NCI-H1105 (cell line): ENCODE data around the gene PARP3.

Experiments
- DNase-seq: peaks from one replicate; lab custom pipeline; 2025; lab: John Stamatoyannopoulos, UW

The PARP3 gene

DNA sequence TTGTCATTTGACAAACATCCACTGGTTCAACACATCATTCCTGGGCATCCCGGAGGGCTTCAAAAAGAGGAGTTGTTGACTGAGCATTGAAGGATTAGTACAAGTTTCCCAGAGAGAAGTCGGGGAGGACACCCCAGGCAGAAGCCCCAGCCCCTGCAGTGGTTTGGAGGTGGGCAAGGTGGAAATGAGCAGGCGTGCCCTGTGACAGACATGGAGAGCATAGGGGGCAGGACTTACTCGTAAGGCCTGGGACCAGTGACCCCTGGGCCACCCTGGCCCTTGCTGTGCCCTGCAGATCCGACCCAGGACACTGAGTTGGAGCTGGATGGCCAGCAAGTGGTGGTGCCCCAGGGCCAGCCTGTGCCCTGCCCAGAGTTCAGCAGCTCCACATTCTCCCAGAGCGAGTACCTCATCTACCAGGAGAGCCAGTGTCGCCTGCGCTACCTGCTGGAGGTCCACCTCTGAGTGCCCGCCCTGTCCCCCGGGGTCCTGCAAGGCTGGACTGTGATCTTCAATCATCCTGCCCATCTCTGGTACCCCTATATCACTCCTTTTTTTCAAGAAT, 5.9 kb downstream of the PARP3 start:
- DNase-seq = no peak

DNA sequence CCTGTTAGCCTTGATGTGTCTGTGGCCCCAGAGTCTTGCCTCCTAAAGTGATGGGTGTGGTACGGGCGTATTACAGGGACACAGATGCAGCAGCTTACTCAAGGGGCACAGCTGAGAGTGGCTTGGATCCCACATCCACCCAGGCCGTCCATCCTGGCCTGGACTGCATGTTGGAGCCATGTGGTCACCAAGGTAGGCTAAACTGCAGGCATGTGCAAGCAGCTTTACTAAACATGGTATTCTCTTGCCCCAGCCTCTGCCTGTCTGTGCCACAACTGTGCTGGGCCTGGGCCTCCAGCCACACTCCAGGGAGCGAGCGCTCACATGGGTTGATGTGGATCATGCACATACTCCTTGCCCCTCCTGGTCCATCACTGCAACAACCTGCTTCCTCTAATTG, 7.0 kb downstream of the PARP3 start:
- DNase-seq = no peak

DNA sequence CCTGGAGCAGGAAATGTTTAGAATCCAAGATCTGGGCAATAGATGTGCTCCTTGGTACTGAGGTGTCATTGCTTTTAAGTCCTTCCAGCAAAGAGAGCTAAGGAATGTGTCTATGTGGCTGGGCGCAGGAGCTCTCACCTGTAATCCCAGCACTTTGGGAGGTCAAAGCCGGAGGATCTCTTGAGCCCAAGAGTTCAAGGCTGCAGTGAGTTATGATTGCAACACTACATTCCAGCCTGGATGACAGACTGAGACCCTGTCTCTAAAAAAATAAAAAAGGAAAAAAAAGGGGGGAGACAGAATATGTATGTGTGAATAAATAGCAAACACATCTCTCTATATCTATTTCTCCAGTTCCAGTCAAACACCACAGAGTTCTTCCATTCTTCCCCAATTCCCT, 8.7 kb downstream of the PARP3 start:
- DNase-seq = no peak

DNA sequence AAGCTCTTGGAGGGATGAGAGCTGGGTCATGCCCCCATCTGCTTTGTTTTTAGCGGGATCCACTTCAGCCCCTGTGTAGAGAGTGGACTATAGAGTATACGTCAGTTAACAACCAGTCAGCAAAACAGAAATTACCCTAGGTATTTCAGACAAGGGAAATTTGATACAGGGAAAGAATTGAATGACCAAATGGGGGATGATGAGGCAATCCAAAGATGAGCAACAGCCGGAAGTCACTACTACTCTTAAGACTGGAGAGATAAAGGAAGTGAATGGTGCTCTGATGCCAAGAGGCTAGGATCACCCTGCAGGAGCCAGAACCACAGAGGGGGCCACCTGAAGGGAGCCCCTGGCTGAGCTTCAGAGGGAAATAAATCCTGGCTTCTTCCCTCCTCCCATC, 11.3 kb downstream of the PARP3 start:
- DNase-seq = no peak

DNA sequence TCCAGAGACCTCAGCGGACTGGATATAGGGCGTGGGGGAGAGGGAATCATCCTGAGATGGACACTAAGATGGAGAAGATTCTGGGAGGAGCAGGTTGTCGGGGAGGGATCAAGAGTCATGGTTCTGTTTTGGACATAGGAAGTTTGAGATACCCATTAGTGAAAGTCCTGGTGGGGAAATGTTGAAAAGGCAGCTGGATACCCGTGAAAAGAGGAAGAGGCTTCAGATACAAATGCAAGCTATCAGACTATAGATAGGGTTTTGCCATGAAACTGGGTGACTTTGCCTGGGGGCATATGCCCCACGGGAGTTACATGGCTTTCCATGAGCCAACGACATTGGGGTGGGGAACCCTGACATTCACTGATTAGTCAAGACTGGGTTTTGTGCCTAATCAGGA, 11.9 kb downstream of the PARP3 start:
- no peak for DNase-seq

DNA sequence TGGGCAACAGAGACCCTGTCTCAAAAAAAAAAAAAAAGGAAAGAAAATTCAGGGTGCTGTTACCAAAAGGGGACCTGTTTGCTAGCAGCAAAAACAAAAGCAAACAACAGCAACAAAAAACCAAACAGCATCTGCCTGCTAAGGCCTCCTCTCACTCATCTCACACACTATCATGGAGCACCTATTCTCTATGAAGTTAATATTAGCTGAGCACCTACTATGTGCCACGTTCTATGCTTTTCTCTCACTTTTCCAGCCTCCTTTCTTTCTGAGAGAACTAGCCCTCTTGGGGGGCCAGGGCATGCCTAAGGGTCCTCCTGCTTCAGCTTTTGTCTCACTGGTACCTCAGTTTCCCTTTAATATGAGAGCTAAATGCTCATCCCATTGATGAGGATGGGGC, 12.6 kb downstream of the PARP3 start:
- DNase-seq = no peak

DNA sequence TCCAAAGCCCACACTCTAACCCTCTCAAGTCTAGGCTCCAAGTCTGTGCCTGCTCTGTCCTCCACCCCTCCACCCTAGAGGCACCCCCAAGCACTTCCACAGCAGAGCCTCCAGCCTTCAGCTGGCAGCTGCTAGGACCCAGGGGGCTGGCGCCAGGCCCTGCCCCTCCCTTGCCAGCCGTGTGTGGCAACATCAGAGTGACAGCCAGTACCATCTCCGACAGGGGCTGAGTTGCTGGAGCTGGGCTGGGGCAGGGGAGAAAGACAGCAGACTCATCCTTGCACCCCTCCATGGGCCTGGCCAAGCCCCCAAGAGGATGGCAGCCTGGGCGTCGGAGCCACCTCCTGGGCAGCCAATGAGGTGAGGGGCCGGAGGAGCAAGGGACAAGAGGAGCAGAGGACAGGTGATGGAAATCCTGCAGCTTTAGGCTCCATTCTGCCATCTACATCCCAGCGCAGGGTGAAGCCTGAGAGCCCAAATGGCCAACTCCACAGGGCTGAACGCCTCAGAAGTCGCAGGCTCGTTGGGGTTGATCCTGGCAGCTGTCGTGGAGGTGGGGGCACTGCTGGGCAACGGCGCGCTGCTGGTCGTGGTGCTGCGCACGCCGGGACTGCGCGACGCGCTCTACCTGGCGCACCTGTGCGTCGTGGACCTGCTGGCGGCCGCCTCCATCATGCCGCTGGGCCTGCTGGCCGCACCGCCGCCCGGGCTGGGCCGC, 13.2 kb downstream of the PARP3 start, which contains the start of gene GPR62:
Gene GPR62, plus strand, starts transcription at position 207 of the 718 bp plus-strand sequence. Its CDS starts 272 bp downstream, at position 479.
- DNase-seq = no peak

DNA sequence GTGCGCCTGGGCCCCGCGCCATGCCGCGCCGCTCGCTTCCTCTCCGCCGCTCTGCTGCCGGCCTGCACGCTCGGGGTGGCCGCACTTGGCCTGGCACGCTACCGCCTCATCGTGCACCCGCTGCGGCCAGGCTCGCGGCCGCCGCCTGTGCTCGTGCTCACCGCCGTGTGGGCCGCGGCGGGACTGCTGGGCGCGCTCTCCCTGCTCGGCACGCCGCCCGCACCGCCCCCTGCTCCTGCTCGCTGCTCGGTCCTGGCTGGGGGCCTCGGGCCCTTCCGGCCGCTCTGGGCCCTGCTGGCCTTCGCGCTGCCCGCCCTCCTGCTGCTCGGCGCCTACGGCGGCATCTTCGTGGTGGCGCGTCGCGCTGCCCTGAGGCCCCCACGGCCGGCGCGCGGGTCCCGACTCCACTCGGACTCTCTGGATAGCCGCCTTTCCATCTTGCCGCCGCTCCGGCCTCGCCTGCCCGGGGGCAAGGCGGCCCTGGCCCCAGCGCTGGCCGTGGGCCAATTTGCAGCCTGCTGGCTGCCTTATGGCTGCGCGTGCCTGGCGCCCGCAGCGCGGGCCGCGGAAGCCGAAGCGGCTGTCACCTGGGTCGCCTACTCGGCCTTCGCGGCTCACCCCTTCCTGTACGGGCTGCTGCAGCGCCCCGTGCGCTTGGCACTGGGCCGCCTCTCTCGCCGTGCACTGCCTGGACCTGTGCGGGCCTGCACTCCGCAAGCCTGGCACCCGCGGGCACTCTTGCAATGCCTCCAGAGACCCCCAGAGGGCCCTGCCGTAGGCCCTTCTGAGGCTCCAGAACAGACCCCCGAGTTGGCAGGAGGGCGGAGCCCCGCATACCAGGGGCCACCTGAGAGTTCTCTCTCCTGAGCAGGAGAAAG, 14.0 kb downstream of the PARP3 start:
- DNase-seq = peak; percentile 39

DNA sequence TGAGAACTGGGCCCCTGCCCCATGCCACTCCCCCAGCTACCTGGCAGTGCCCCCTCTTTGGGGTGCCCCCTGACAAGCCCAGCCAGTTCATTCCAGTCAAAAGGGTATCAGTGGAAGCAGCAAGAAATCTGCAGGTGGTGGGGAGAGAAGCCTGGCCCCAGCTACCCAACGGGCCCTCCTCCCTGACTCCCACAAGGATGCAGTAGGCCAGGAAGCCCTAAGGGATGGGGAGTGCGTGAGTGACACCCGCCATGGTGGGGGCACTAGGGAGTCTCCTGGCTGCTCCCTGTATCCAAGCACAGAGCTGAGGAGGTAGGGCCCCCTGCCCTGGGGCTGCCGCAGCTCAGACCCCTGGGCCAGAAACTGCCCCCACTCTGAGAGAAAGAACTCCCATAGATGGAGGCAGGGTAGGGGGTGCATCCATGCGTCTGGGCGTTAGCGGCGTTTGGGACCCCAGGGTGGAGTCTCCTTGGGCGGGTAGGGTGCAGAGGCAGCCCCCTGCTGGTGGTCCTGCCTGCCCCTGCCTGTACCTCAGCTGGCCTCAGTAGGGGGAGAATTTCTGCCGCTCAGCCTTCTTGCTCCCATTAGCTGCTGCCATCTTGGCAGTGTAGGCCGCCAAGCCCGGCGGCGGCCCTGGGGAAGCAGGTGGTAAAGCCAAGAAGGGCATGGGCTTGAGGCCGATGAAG, 15.5 kb downstream of the PARP3 start:
- no peak for DNase-seq

DNA sequence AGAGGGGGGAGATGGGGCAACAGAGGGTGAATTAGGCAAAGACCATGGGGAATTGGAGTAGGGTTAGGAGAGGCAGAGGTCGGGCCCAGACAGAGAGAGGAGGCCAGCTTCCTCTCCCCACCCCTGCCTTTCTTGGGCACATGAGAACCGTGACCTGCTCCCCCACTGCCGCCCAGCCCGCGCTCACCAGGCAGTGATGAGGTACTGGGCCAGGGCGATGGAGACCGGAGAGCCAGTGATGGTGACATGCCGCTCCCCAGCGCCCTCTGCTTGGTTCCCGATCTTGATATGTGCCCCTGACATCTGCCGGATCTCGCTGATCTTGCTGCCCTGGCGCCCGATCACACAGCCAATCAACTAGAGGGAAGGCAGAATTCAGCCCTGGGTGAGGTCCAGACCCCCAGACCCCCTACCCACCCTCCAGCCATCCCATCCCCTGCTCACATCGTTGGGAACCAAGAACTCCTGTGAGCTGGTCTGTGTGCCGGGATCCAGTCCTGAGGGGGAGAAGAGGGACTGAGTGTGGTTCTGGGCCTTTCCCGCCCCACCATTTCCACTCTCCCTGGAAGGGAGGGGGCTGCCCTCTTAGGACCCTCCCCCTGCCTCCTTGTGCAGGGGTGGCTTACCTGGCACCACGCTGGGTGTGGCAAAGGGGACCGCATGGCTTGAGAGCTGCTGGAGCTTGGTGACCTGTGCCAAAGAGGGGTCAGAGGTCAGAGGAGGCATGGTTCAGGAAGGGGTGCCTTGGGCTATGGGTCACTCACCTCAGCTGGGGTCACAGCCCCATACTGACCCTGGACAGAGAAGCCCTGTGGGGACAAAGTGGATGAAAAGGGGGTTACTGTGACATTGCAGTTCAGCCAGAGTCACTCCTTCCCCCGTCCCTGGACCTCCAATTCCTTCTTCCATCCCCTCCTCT, 16.7 kb downstream of the PARP3 start:
- no peak for DNase-seq

DNA sequence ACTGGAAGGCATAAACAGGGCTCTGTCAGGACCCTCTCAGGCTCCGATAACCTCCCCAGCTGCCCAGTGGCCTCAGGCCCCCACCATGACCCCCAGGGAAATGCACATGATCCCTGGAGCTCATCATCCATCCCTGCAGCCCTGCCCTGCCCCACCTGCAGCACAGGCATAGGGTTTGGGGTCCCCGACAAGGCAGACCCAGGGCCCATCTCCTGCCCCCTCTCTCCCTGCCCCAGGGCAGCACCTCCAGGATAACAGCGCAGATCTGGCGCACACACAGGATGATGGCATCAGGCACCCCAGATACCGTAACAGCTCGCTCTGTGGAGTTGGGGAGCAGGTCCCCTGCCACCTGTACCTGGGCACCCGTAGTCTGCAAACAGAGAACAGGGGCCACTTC, 17.5 kb downstream of the PARP3 start:
- no peak for DNase-seq

DNA sequence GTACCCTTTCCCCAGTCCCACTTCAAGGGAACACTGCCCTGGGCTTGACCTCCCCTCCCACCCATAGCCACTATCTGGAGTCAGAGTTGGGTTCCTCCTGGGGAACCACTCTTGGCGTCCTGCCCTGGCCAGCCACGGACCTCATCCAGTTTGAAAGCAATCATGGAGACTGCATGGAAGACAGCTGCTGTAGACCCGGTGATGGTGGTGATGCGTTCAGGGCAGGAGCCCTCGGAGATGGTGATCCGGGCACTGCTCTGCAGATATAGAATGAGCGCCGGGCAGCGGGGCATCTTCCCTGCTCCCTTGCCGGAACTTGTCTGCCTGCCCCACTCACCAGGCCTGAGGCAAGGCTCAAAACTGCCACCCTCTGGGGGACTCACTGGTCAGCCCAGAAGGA, 18.2 kb downstream of the PARP3 start:
- DNase-seq = no peak

DNA sequence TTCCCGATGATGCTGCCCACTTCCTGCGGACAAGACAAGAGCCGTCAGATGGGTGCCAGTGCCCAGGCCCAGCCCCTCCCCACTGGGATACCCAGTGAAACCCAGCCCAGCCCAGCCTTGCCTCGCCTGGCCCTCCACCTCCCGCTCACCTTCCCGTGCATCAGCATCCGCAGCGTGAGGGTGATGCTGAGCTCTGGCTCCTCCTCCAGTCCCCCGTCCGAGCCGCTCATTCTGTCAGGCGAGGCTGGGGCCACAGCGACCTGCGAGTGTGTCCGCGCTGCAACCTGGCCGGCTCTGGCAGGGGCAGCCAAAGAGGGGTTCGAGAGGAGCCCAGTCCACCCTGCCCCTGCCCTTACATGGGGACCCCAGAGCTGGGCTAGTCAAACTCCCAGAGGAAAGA, 18.8 kb downstream of the PARP3 start:
- DNase-seq = no peak

DNA sequence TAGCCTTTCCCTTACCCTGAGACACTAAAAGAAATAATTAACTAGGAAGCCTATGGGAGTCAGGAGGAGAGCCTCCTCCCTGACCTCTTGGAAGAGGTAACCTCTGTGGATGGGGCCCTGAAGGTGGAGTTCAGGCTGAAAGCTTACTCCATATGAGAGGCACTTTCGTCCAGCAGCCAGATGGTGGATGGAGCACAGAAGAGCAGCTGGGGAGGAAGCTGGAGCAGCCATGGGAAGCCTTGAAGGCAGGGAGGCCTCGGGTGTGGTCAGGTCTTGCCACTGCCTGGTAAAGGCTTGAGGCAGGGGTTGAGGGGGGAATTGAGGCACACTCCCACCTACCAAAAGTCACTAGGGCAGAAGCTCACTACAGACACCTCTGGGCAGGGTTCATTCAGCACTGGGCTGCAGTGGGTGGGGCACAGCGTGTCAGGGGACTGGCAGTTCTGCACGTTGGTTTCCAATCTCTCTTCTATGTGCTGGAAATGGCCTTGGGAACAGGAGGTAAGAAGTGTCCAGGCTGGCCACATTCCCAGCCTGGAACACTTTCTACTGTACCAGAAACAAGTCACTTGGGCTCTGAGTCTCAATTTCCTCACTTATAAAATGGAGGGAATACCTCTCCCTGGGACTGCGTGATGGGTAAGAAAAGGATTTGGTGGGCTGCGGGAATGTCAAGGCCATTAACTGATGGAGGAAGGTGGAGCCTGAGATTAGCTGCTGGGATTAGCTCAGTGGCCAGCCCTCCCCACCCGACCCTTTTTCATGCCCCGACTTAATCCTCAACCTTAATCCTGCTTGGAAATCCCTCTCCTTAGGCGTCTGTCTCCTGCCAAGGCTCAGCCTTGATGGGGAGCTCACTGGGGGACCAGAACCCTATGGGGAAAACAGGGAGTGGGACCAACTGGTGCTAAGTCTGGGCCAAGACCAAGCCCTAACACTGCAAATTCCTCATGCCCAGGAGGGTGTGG, 19.7 kb downstream of the PARP3 start:
- no peak for DNase-seq

DNA sequence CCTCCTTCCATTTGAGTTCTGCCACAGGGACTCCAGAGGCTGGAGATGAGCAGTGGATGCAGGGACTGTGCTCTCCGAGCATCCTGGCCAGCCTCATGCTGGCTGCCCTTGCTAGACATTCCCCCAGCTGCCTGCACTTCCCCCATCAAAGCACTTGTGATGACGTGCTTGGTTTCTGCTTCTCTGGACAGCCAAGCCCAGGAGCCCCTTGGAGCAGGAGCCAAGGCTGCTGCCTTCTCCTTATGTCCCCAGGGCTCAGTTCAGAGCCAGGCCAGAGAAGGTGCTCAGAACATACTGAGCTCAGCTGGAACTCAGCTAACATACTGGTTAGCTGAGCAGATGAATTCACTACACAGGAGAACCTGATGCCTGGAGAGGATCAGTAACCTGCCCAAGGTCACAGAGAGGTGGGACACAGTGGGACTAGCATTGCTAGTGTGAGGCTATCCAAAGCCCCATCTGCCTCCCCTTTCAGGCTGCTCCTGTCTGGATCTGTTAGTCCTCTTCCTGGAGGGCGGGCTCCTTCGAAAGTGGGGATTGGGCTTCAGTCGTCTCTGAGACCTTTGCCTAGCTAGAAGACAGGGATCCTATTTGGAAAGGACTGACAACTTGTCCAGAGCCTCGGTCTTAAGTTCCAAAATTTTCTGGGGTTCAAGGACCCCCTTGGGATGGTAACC, 20.8 kb downstream of the PARP3 start:
- no peak for DNase-seq

DNA sequence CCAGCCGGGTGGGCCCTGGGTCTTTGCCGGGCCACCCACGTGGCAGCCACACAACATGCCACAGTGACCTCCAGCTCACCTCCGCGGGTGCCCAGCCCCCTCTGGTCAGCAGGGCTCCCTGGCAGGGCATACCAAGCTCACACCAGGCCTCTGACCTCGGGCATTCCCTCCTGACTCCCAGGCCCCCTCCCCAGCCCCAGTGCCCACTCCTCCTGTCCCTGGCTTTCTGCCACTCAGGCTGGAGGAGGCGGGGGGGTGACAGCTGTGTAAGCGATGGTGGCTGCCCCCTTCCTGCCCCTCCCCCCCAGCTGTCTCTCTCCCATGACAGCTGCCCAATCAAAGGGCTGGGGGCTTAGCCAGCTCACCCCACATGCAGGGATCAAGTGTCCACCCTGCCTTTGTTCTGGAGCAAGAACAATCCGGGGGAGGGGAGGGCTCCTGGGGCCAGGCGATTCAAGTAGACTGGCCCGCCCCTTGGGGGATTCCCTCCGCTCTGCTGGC, 21.8 kb downstream of the PARP3 start:
- DNase-seq = no peak

DNA sequence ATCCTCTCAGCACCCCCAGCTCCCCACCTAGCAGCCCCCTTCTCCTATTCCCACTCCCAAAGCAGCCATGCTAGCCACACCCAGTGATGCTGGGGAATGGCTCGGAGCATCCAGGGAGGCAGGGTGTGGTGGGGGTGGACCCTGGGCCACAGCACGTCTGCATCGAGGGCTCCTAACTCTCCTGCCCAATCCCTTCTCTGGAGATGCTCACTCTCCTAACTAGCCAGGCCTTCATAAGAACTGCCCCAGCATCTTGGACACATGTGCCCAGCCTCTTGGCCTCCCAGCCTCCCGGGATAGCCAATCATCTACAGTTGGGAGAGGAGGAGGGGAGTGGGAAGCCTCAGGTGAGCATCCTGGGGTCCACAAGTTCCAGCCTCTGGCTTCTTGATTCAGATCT, 22.4 kb downstream of the PARP3 start:
- no peak for DNase-seq

DNA sequence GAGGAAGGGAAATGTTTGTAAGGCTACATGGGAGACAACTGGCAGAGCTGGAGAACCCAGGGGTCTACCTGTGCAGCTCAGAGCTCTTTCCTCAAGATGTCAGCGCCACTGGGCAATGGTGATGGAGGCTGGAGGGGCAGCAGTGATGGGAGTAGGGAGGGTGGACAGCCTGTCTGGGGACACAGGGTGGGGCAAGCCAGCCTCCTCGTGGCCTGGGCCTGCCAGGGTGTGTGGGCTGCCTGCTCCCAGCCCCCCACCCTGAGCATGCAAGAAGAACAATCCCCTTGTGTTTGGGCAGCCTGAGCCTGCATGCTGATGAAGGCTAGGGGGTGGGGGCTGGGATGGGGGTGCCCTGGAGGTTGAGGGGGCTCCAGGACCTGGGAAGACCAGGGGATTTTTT, 23.9 kb downstream of the PARP3 start:
- no peak for DNase-seq

DNA sequence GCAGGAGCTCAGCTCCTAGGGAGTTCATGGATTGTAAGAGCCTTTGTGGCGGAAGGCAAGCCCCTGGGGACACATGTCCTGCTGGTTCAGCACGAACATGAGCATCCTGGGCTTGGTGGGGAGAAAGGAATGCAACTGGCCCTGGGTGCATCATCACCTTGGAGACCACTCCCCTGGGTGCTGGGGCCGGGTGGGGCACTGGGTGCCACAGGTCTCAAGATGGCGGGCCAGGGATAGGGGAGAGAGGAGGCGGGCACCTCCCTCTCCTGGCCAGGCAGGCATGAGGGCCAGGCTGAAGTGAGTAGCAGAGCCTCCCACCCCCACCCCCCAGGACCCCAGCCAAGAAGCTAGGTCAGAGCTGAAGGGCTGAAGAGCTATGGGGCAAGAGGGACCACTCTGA, 24.3 kb downstream of the PARP3 start:
- no peak for DNase-seq
